Peyer's patch (tissue), 4 donors: Measurements from ENCODE around the gene RNU1-2.

Experiments
- CTCF ChIP-seq, 6 experiments: fragments of 450-650 bp in 4 of 6; fragments of 200-600 bp in 2 of 6; sonication (generic) in 1 of 6; IDR thresholded peaks; one replicate each; pipeline ENCODE4 v1.5.1; 2017 to 2019; ENCODE audit warnings: antibody characterized with exemption in 6 of 6, mild to moderate bottlenecking in 3 of 6, moderate library complexity in 1 of 6
- POLR2A ChIP-seq, 2 donors: fragments of 450-650 bp; IDR thresholded peaks; one replicate each; pipeline ENCODE4 v1.5.1; 2017; ENCODE audit warnings: antibody characterized with exemption in 2 of 2, mild to moderate bottlenecking in 2 of 2, moderate library complexity in 2 of 2

- TF ChIP-seq POLR2A (IDR thresholded peaks at IDR 0.05) (peak; percentile 99 to 100), CTCF (IDR thresholded peaks at IDR 0.05) (peak in 1 of 6 experiments; percentile 3)
Measured at GRCh38 chr1:16905110-16905867, 9.5 kb downstream of the RNU1-2 start.
